Measurements from ENCODE around the gene MAP3K7.

DNA sequence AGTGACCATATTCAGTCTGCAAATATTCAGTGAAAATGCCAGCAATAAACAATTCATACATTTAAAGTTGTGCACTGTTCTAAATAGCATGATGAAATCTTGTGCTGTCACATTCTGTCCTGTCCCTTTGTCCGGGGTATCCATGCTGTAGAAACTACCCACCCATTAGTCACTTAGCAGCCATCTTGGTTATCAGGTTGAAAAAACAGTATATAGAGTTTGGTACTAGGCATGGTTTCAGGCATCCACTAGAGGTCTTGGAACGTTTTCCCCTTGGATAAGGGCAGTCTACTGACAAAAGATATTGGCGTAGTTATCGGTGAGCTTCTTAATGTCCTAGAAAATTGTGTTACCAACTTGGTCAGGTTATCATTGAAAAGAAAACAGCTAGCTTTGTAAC lies 12.3 kb upstream of the MAP3K7 start:
- no peak for TF ChIP-seq CEBPB (IDR thresholded peaks at IDR 0.05; ENCODE audit: low read depth, low read length)
- TF ChIP-seq, protein P1, sequence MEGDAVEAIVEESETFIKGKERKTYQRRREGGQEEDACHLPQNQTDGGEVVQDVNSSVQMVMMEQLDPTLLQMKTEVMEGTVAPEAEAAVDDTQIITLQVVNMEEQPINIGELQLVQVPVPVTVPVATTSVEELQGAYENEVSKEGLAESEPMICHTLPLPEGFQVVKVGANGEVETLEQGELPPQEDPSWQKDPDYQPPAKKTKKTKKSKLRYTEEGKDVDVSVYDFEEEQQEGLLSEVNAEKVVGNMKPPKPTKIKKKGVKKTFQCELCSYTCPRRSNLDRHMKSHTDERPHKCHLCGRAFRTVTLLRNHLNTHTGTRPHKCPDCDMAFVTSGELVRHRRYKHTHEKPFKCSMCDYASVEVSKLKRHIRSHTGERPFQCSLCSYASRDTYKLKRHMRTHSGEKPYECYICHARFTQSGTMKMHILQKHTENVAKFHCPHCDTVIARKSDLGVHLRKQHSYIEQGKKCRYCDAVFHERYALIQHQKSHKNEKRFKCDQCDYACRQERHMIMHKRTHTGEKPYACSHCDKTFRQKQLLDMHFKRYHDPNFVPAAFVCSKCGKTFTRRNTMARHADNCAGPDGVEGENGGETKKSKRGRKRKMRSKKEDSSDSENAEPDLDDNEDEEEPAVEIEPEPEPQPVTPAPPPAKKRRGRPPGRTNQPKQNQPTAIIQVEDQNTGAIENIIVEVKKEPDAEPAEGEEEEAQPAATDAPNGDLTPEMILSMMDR (conservative IDR thresholded peaks at IDR 0.05; ENCODE audit: low read depth, low read length): no peak
